HUES6 (cell line): ENCODE data around the gene MMP14.

Experiments
- H3K27ac ChIP-seq: 2 replicates; pipeline ENCODE4 v1.7.0; 2013; ENCODE audit warnings: low read depth, mild to moderate bottlenecking, low read length, inconsistent platforms
- H3K27me3 ChIP-seq: 2 replicates; pipeline ENCODE4 v1.6.1; 2013; ENCODE audit warnings: low read length; ENCODE audit not compliant: control insufficient read depth, insufficient read depth
- H3K36me3 ChIP-seq: 2 replicates; pipeline ENCODE4 v1.6.1; 2013; ENCODE audit warnings: low read length; ENCODE audit not compliant: control insufficient read depth, insufficient read depth
- H3K4me1 ChIP-seq: 2 replicates; pipeline ENCODE4 v1.6.1; 2013; ENCODE audit warnings: low read length; ENCODE audit not compliant: control insufficient read depth, insufficient read depth
- H3K4me3 ChIP-seq: 2 replicates; pipeline ENCODE4 v1.5.1; 2013; ENCODE audit warnings: low read depth, low read length
- H3K9ac ChIP-seq: one replicate; pipeline ENCODE4 v1.6.1; 2013; ENCODE audit warnings: mild to moderate bottlenecking, low read length
- H3K9me3 ChIP-seq: 2 replicates; pipeline ENCODE4 v1.6.1; 2013; ENCODE audit warnings: low read depth, low read length; ENCODE audit not compliant: control insufficient read depth, insufficient read depth

MMP14 gene

GRCh38 chr14:22843123-22843925 lies 6.9 kb downstream of the MMP14 start:
- Histone ChIP-seq H3K4me1 (peaks cover 20% of the 10 kb centered on the region), H3K36me3 (peaks cover 59% of the 10 kb centered on the region), H3K27ac (no peak overlapping the region), H3K9ac (no peak overlapping the region), H3K27me3 (no peaks in the 10 kb centered on the region), H3K4me3 (no peak overlapping the region), H3K9me3 (no peaks in the 10 kb centered on the region)

- Histone ChIP-seq H3K4me1 (peaks cover 20% of the 10 kb centered on the region), H3K36me3 (peaks cover 59% of the 10 kb centered on the region), H3K9me3 (no peaks in the 10 kb centered on the region), H3K27me3 (no peaks in the 10 kb centered on the region), H3K27ac (no peak overlapping the region), H3K9ac (no peak overlapping the region), H3K4me3 (no peak overlapping the region)
Measured at GRCh38 chr14:22844221-22845102, 8.1 kb downstream of the MMP14 start.

DNA sequence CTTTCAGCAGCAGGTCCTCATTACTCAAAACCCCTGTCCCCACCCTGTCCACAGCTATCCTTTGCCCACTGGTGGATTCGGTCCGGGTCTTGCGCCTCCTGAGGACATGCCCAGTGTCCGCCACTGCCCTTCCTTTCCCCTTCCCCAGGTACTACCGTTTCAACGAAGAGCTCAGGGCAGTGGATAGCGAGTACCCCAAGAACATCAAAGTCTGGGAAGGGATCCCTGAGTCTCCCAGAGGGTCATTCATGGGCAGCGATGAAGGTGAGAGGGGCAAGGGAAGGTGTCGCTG lies 8.7 kb downstream of the MMP14 start:
- H3K27me3 ChIP-seq: no peaks in the 10 kb centered on the region
- H3K9ac ChIP-seq: no peak overlapping the region
- no peaks in the 10 kb centered on the region for H3K9me3 ChIP-seq
- peaks cover 59% of the 10 kb centered on the region for H3K36me3 ChIP-seq
- H3K4me3 ChIP-seq: no peak overlapping the region
- peaks cover 20% of the 10 kb centered on the region for H3K4me1 ChIP-seq
- H3K27ac ChIP-seq: no peak overlapping the region

DNA sequence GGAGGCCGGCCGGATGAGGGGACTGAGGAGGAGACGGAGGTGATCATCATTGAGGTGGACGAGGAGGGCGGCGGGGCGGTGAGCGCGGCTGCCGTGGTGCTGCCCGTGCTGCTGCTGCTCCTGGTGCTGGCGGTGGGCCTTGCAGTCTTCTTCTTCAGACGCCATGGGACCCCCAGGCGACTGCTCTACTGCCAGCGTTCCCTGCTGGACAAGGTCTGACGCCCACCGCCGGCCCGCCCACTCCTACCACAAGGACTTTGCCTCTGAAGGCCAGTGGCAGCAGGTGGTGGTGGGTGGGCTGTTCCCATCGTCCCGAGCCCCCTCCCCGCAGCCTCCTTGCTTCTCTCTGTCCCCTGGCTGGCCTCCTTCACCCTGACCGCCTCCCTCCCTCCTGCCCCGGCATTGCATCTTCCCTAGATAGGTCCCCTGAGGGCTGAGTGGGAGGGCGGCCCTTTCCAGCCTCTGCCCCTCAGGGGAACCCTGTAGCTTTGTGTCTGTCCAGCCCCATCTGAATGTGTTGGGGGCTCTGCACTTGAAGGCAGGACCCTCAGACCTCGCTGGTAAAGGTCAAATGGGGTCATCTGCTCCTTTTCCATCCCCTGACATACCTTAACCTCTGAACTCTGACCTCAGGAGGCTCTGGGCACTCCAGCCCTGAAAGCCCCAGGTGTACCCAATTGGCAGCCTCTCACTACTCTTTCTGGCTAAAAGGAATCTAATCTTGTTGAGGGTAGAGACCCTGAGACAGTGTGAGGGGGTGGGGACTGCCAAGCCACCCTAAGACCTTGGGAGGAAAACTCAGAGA lies 9.6 kb downstream of the MMP14 start:
- Histone ChIP-seq H3K27me3 (no peaks in the 10 kb centered on the region), H3K4me1 (peaks cover 22% of the 10 kb centered on the region), H3K9me3 (no peaks in the 10 kb centered on the region), H3K27ac (no peak overlapping the region), H3K4me3 (no peak overlapping the region), H3K9ac (no peak overlapping the region), H3K36me3 (peaks cover 56% of the 10 kb centered on the region)

- peaks cover 25% of the 10 kb centered on the region for H3K4me1 ChIP-seq
- H3K27me3 ChIP-seq: no peaks in the 10 kb centered on the region
- H3K36me3 ChIP-seq: peaks cover 47% of the 10 kb centered on the region
- peak overlapping the region; percentile 30 for H3K9ac ChIP-seq
- H3K27ac ChIP-seq: no peak overlapping the region
- H3K9me3 ChIP-seq: no peaks in the 10 kb centered on the region
- no peak overlapping the region for H3K4me3 ChIP-seq
Measured at GRCh38 chr14:22846811-22847307, 10.5 kb downstream of the MMP14 start.

DNA sequence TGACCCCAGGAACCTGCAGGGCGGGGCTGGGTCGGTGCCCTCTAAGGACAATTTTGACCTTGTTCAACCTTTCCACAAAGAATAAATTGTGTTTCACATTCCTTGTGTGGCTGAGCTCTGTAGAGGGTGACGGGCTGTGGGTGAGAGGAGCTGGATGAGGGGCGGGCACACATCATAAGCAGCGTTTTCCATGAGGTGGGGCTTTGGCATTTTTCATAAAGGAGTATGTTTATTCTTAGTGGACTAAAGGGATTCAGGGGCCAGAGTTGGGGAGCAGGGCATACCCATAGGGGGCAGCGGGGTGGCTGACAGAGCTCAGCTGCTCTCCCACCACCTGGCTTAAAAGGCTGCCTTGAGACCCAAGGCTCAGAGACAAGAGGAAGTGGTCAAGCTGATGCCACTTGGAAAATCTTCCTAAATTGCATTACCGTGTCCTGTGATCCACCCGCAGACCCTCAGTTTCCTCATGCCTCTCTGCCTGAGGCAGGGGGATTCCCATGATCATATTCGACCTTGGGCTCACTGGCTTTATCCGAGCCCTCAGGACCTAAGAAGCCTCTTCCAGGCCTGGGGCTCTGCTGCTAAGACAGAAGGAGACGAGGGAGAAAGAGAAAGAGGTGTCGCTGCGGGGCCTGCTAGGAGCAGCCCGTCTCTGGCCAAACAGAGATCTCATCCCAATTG lies 11.4 kb downstream of the MMP14 start:
- Histone ChIP-seq H3K4me1 (peaks cover 28% of the 10 kb centered on the region), H3K9ac (peak overlapping the region; percentile 19), H3K27ac (no peak overlapping the region), H3K27me3 (no peaks in the 10 kb centered on the region), H3K9me3 (no peaks in the 10 kb centered on the region), H3K36me3 (peaks cover 38% of the 10 kb centered on the region), H3K4me3 (no peak overlapping the region)

- peaks cover 30% of the 10 kb centered on the region for H3K36me3 ChIP-seq
- H3K4me3 ChIP-seq: no peak overlapping the region
- H3K27me3 ChIP-seq: no peaks in the 10 kb centered on the region
- H3K27ac ChIP-seq: no peak overlapping the region
- H3K9ac ChIP-seq: peak overlapping the region; percentile 19
- no peaks in the 10 kb centered on the region for H3K9me3 ChIP-seq
- H3K4me1 ChIP-seq: peaks cover 29% of the 10 kb centered on the region
Measured at GRCh38 chr14:22848351-22849164, 12.2 kb downstream of the MMP14 start.

- H3K9me3 ChIP-seq: no peaks in the 10 kb centered on the region
- no peak overlapping the region for H3K27ac ChIP-seq
- H3K36me3 ChIP-seq: peaks cover 24% of the 10 kb centered on the region
- no peak overlapping the region for H3K4me3 ChIP-seq
- no peaks in the 10 kb centered on the region for H3K27me3 ChIP-seq
- H3K9ac ChIP-seq: peak overlapping the region; percentile 13
- peaks cover 29% of the 10 kb centered on the region for H3K4me1 ChIP-seq
Measured at GRCh38 chr14:22849212-22849819, 12.9 kb downstream of the MMP14 start.

DNA sequence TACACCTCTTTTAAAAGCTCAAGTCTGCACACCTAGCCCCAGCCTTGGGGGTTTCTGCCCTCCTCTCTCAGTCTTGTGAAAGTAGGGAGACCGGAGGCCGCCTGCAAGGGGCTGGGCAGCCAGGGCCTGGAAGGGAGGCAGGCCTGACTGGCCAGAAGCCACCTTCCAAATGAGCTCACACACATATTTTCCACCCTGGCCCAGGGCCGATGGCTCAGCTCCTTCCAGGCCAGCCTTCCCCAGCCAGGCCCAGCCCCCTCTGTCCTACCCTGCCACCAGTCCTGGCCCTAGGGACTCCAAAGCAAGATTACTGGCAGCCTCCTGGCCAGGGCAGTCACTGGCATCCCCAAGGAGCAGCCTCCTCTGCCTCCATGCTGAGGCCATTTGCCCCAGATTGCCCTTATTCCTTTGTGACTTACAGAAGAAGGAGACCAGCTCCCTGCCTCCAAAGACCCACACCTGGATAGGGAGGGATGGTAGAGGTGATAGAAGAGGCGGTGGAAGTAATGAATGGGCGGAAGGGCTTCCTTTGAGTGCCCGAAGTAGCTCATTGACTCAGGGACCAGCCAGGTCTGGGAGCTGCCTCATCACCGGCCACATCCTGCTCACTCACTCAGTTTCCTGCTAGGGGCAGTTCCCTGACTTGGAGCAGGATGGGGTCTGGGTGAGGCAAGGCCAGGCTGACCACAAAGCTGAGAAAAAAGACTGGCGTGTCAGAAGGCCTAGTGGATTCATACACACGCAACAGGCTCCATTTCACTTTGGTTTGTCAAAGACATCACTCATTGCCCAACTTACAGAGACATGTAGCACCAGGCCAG lies 14.8 kb downstream of the MMP14 start:
- H3K9ac ChIP-seq: no peak overlapping the region

More for the DNA sequence above, 14.8 kb downstream of the MMP14 start:
- Histone ChIP-seq H3K4me3 (no peak overlapping the region), H3K27me3 (no peaks in the 10 kb centered on the region), H3K36me3 (peaks cover 6% of the 10 kb centered on the region), H3K4me1 (peaks cover 29% of the 10 kb centered on the region), H3K27ac (no peak overlapping the region), H3K9me3 (no peaks in the 10 kb centered on the region)
